HFFc6 (cell line): ENCODE results near the gene SOBP. TPM values are rescaled to one million over a fixed set of nuclear protein-coding genes. Genes with fewer than 3 reads are reported as not detected.

Experiments used
- DNase-seq: peaks from one replicate; pipeline ENCODE4 v3.0.0-alpha.2; 2018
- H3K27ac Mint-ChIP-seq: 2 replicates; pipeline ENCODE4 v1.8.0; 2020; ENCODE audit warnings: mild to moderate bottlenecking, mixed read lengths
- H3K27me3 Mint-ChIP-seq: 2 replicates; pipeline ENCODE4 v1.8.0; 2021; ENCODE audit warnings: mild to moderate bottlenecking, moderate library complexity, mixed read lengths; ENCODE audit not compliant: insufficient read depth
- H3K36me3 Mint-ChIP-seq: 2 replicates; pipeline ENCODE4 v1.8.0; 2021; ENCODE audit warnings: low read depth, mixed read lengths
- H3K4me1 Mint-ChIP-seq: 2 replicates; pipeline ENCODE4 v1.8.0; 2020; ENCODE audit warnings: low read depth, mixed read lengths
- H3K4me3 Mint-ChIP-seq: 2 replicates; pipeline ENCODE4 v1.8.0; 2020; ENCODE audit warnings: mild to moderate bottlenecking, moderate library complexity, mixed read lengths
- H3K9me3 Mint-ChIP-seq: 2 replicates; pipeline ENCODE4 v1.8.0; 2020; ENCODE audit warnings: mild to moderate bottlenecking, mixed read lengths
- CTCF ChIP-seq: fragments of 200-600 bp; sonication (generic); IDR thresholded peaks from 2 replicates; pipeline ENCODE4 v1.5.0; 2021; ENCODE audit warnings: antibody characterized with exemption, mild to moderate bottlenecking
- total RNA-seq, 6 experiments: library from RNA; stranded (reverse); fragmentation: NEBNext Ultra II Directional; extraction: Animal tissue kit (Norgen Biotek cat#: 25700); gene quantifications; 2 replicates in 1 of 6; 3 replicates in 5 of 6; pipeline ENCODE4 v1.2.3, GENCODE V29; 2021

The SOBP gene
- total RNA-seq, 6 experiments from 2014 or later: 0.09 to 0.50 (median 0.15) TPM; not detected in 1

- no peak for DNase-seq
- H3K4me1 Mint-ChIP-seq: peaks cover 1% of the 10 kb centered on the region
- no peaks in the 10 kb centered on the region for H3K9me3 Mint-ChIP-seq
- no peak for TF ChIP-seq CTCF
- H3K27me3 Mint-ChIP-seq: peaks cover 23% of the 10 kb centered on the region
- H3K36me3 Mint-ChIP-seq: no peaks in the 10 kb centered on the region
- H3K4me3 Mint-ChIP-seq: no peak overlapping the region
- H3K27ac Mint-ChIP-seq: no peak overlapping the region
Measured at GRCh38 chr6:107606407-107606806, 116.5 kb downstream of the SOBP start.

- Mint-ChIP-seq H3K27me3 (peaks cover 21% of the 10 kb centered on the region), H3K4me1 (no peaks in the 10 kb centered on the region), H3K27ac (no peak overlapping the region), H3K4me3 (no peak overlapping the region), H3K36me3 (no peaks in the 10 kb centered on the region), H3K9me3 (no peaks in the 10 kb centered on the region)
- TF ChIP-seq CTCF: no peak
- no peak for DNase-seq
Measured at GRCh38 chr6:107607116-107607515, 117.2 kb downstream of the SOBP start.

GRCh38 chr6:107611094-107611810, 121.3 kb downstream of the SOBP start:
- no peak for TF ChIP-seq CTCF
- H3K27me3 Mint-ChIP-seq: peaks cover 33% of the 10 kb centered on the region
- no peak for DNase-seq
- H3K27ac Mint-ChIP-seq: no peak overlapping the region
- no peaks in the 10 kb centered on the region for H3K4me1 Mint-ChIP-seq
- H3K36me3 Mint-ChIP-seq: no peaks in the 10 kb centered on the region
- H3K4me3 Mint-ChIP-seq: no peak overlapping the region
- H3K9me3 Mint-ChIP-seq: no peaks in the 10 kb centered on the region

- H3K27me3 Mint-ChIP-seq: peaks cover 36% of the 10 kb centered on the region
- H3K4me1 Mint-ChIP-seq: no peaks in the 10 kb centered on the region
- no peak for TF ChIP-seq CTCF
- H3K36me3 Mint-ChIP-seq: no peaks in the 10 kb centered on the region
- DNase-seq: no peak
- no peak overlapping the region for H3K4me3 Mint-ChIP-seq
- no peak overlapping the region for H3K27ac Mint-ChIP-seq
- H3K9me3 Mint-ChIP-seq: no peaks in the 10 kb centered on the region
Measured at GRCh38 chr6:107612762-107613415, 123.0 kb downstream of the SOBP start.

DNA sequence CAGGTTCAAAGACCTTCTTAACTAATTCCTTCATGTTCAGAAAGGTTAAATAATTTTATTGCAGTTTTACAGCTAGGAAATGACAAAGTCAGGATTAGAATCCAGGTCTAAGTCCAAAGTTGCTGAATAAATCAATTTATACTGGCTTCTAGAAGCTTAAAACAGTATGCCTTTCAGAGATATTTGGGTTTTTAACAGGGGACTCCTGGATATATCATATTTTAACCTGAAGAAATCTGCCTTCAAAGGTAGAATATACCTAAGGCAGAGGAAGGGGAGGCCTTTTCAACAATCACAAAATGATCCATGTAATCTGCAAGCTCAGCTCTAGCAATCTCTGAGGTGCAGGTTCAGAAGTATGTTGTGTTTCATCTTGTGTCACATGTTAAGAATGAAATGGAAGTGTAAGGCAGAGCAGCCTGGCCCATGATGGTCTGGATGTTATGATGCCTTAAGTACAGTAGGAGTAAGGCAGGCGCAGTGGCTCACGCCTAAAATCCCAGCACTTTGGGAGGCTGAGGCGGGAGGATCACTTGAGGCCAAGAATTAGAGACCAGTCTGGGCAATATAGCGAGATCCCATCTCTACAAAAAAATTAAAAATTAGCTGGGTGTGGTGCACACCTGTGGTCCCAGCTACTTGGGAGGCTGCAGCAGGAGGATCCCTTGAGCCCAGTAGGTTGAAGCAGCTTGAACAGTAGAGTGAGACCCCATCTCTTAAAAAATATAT, 123.9 kb downstream of the SOBP start:
- no peaks in the 10 kb centered on the region for H3K36me3 Mint-ChIP-seq
- no peak for TF ChIP-seq CTCF
- DNase-seq: no peak
- H3K27me3 Mint-ChIP-seq: peaks cover 36% of the 10 kb centered on the region
- no peak overlapping the region for H3K4me3 Mint-ChIP-seq
- no peak overlapping the region for H3K27ac Mint-ChIP-seq
- no peaks in the 10 kb centered on the region for H3K4me1 Mint-ChIP-seq
- no peaks in the 10 kb centered on the region for H3K9me3 Mint-ChIP-seq
